Measurements from ENCODE around the gene DCAF12. TPM values are rescaled to one million over a fixed set of nuclear protein-coding genes. Genes with fewer than 3 reads are reported as not detected.

DCAF12 gene
- total RNA-seq, 1 donor from 2014 or later, result 17.6 TPM

- intact Hi-C loops (cut with DNase I), result no loop called here
- DNase-seq (ENCODE audit: missing footprints), result no peak
- no peak for ATAC-seq
These were observed 5.1 kb upstream of the DCAF12 start for GRCh38 chr9:34131571-34131970.

DNA sequence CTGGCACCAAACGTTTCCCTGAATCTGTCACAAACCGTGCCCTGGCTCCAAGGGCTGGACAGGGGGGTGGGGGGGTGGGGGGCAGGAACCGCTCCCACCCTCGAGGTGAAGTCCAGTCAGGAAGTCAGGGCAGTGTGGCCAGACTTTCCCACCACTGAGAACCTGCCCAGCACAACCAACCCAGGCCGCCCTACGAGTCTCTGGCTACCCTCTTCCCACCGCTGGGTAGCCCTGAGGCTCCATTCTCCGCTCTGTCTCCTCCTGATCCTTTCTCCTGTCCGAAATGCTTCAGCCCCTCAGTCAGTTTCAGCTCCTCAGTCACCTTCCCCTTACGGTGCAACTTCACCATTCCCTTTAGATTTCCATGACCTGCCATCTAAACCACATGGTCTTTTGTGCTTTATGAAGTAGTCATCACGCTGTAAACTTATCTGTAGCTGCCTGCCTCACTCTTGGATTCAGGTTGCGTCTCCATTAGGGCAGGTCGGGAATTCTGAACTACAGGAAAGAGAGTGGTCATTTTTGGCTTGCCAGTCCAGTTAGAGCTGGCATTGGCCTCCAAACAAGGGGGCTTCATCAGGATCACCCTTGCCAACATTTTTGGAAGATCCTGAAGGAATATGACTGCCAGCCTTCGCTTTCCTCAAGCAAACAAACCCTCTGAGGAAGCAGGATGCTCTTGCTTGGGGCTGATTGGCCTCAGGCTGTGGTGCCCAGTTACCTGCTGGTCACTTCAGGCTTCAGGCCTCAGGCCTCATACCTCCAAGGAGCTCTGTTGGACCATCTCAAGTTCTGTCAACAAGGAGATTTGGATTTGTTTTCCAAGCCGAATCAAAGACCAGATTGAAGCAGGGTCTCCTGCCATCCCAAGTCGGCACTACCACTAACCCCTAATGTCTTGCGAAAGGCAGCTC lies 794 bp upstream of the DCAF12 start:
- peak; percentile 11 for ATAC-seq
- intact Hi-C loops (cut with DNase I), result loop anchor here (5.0 to 10.0 kb wide), 3 partner anchors 75 to 488 kb away; partner anchors contain the start of gene RPP25L
- no peak for DNase-seq (ENCODE audit: missing footprints)

DNA sequence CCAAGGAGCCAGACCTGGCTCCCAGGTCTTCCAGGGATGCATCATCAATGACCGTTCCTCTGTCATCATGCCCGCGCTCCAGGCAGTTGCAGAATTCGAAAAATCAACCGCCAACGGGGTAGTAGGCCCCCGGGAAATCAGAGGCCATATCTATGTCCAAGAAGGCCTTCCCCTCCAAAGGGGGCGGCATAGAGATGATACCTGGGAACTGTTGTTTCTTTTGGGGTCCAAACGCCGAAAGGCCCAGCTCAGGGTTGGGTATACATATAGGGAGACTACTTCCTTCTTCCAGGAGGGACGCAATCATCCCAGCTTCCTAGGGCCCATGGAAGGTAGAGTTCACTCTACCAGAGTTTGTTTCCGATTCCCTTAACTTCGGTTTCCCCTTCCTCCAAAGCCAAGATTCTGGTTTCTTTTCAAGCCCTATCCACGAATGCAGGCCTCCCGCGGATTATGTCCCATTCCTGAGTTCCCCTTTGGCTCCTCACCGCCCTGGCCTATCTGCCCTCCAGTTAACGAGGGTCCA lies 754 bp downstream of the DCAF12 start:
- intact Hi-C loops (cut with DNase I), result loop anchor here (5.0 to 10.0 kb wide), 3 partner anchors 73 to 489 kb away; partner anchors contain the start of gene RPP25L
- ATAC-seq, result no peak

GRCh38 chr9:34124926-34125325 lies 1.6 kb downstream of the DCAF12 start:
- ATAC-seq (no peak), DNase-seq (ENCODE audit: missing footprints) (no peak)
- intact Hi-C loops (cut with DNase I), result loop anchor here (5.0 to 10.0 kb wide), 3 partner anchors 73 to 490 kb away; partner anchors contain the start of gene RPP25L

More for the DNA sequence above, 754 bp downstream of the DCAF12 start:
- DNase-seq (ENCODE audit: missing footprints), result no peak

- intact Hi-C loops (cut with DNase I), result loop anchor here (10.0 kb wide), 1 partner anchor 491 kb away; the partner anchor contains the start of gene RPP25L
- no peak for ATAC-seq
- no peak for DNase-seq (ENCODE audit: missing footprints)
These were observed 2.4 kb downstream of the DCAF12 start for GRCh38 chr9:34124099-34124498.

- DNase-seq (ENCODE audit: missing footprints) (no peak), ATAC-seq (no peak)
- intact Hi-C loops (cut with DNase I), result loop anchor here (2.0 to 10.0 kb wide), 2 partner anchors 55 to 491 kb away; partner anchors contain the start of genes RPP25L and UBAP1
These were observed 2.8 kb downstream of the DCAF12 start for GRCh38 chr9:34123682-34124081.

DNA sequence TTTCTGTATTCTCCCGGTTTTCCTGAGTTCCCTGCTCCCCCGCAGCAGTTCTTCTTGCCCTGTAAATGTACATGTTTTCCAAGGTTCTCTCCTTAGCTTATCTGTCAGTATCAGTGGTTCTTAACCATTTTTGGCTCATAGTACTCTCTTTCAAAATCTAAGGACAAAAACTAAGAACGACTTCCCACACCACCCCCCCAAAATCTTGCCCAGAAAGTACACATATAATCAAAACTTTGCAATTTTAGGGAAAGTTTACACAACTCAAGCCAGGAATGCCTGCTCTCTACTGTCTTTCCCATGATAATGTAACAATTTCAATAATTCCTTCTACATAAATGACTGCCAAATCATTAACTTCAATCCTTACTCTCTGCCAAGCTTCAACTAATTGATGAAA lies 4.5 kb downstream of the DCAF12 start:
- DNase-seq (ENCODE audit: missing footprints) (no peak), ATAC-seq (no peak)
- intact Hi-C loops (cut with DNase I), result loop anchor here (2.0 to 10.0 kb wide), 2 partner anchors 57 to 493 kb away; partner anchors contain the start of genes RPP25L and UBAP1

DNA sequence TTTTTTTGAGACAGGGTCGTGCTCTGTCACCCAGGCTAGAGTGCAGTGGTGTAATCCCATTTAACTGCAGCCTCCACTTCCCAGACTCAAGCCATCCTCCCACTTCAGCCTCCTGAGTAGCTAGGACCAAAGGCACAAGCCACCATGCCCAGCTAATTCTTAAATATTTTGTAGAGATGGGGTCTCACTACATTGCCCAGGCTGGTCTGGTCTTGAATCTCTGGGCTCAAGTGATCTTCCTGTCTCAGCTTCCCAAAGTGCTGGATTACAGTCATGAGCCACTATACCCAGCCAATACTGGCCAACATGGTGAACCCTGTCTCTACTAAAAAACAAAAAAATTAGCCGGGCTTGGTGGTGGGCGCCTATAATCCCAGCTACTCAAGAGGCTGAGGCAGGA lies 6.8 kb downstream of the DCAF12 start:
- intact Hi-C loops (cut with DNase I), result loop anchor here (10.0 kb wide), 1 partner anchor 495 kb away; the partner anchor contains the start of gene RPP25L
- ATAC-seq (no peak), DNase-seq (ENCODE audit: missing footprints) (no peak)

DNA sequence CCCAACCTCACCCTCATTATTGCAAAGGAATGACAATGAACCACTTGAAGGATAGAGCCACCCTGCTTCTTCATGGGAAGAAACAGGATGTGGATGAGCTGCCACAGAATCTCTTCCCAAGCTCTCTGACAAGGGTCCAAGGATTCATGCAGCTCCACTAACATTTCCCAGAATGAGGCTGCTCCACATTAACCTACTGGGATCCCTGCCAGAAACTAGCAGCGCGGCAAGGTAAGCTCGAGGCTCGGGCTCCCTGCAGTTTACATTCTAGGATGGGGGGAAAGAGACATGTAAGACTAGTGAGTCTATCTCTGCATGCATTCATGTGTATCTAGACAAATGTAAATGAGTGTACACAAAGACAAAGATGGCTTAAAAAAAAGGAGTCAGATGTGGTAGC lies 12.1 kb downstream of the DCAF12 start:
- no peak for DNase-seq (ENCODE audit: missing footprints)
- ATAC-seq, result no peak
- intact Hi-C loops (cut with DNase I), result no loop called here

GRCh38 chr9:34106110-34106509 lies 20.4 kb downstream of the DCAF12 start:
- intact Hi-C loops (cut with DNase I), result no loop called here
- DNase-seq (ENCODE audit: missing footprints) (no peak), ATAC-seq (no peak)

- ATAC-seq (no peak), DNase-seq (ENCODE audit: missing footprints) (no peak)
- intact Hi-C loops (cut with DNase I), result no loop called here
These were observed 23.7 kb downstream of the DCAF12 start for GRCh38 chr9:34102796-34103195.

DNA sequence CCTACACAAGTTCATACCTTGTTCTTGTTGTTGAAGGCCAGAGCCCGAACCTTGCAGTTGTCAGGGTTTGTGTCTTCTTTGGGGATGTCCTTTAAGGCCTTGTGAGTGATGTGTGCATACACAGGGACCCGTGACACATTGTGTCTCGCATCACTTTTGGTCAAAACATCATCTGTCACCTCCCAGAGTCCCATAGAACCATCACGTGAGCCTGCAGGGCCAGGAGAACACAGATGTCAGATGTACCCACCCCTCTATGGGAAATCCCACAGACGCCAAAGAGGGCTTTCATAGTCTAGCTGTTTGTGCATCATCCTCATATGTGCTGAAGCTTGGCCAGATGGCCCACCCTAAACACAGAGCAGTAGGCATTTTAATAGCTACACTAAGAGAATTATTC lies 28.2 kb downstream of the DCAF12 start:
- no peak for ATAC-seq
- DNase-seq (ENCODE audit: missing footprints), result no peak
- intact Hi-C loops (cut with DNase I), result no loop called here

- DNase-seq (ENCODE audit: missing footprints) (no peak), ATAC-seq (no peak)
- intact Hi-C loops (cut with DNase I), result no loop called here
These were observed 28.6 kb downstream of the DCAF12 start for GRCh38 chr9:34097865-34098264.

DNA sequence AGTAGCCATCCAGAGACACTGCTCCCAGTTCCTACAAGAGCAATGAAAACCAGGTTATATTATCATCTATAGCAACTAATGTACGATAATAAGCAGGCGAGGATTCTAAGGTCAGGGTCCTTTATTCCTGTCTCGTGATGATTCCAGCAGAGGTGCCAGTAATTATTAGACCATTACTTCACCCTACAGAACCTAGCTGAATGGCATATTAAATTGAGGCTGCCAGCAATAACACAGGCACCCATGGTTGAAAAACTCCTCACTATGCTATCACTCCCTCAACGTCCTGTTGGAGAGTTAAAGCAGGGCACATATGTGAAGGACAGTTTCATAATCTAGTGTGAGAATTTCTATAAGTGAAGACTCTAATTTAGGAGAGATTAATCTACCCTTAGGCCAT lies 29.7 kb downstream of the DCAF12 start:
- intact Hi-C loops (cut with DNase I), result no loop called here
- no peak for ATAC-seq

GRCh38 chr9:34093578-34093977 lies 32.9 kb downstream of the DCAF12 start:
- ATAC-seq, result no peak
- no peak for DNase-seq (ENCODE audit: missing footprints)
- intact Hi-C loops (cut with DNase I), result no loop called here

More for the DNA sequence above, 29.7 kb downstream of the DCAF12 start:
- no peak for DNase-seq (ENCODE audit: missing footprints)

- intact Hi-C loops (cut with DNase I), result no loop called here
- DNase-seq (ENCODE audit: missing footprints), result no peak
- ATAC-seq, result no peak
These were observed 37.2 kb downstream of the DCAF12 start for GRCh38 chr9:34089311-34089710.

GRCh38 chr9:34087370-34087769 lies 39.1 kb downstream of the DCAF12 start:
- ATAC-seq (no peak), DNase-seq (ENCODE audit: missing footprints) (no peak)
- intact Hi-C loops (cut with DNase I), result no loop called here

DNA sequence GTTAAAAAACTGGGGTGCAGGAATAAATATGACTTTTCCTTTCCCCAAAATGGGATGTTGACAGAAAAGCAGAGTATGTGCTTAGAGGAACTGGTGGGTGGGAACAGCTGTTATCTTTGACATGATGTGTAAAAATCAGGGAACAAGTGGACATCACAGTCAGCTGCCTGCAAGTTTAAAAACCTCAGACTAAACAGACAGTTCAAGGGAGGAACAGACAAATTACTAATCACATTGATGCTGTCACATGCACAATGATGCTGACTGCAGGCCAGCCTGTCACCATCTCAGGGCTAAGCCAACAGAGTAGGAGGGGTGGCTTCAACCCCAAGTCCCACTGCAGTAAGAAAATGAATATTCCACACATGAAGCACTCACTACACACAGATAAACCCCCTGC lies 39.6 kb downstream of the DCAF12 start:
- ATAC-seq, result no peak
- DNase-seq (ENCODE audit: missing footprints), result no peak
- intact Hi-C loops (cut with DNase I), result no loop called here

DNA sequence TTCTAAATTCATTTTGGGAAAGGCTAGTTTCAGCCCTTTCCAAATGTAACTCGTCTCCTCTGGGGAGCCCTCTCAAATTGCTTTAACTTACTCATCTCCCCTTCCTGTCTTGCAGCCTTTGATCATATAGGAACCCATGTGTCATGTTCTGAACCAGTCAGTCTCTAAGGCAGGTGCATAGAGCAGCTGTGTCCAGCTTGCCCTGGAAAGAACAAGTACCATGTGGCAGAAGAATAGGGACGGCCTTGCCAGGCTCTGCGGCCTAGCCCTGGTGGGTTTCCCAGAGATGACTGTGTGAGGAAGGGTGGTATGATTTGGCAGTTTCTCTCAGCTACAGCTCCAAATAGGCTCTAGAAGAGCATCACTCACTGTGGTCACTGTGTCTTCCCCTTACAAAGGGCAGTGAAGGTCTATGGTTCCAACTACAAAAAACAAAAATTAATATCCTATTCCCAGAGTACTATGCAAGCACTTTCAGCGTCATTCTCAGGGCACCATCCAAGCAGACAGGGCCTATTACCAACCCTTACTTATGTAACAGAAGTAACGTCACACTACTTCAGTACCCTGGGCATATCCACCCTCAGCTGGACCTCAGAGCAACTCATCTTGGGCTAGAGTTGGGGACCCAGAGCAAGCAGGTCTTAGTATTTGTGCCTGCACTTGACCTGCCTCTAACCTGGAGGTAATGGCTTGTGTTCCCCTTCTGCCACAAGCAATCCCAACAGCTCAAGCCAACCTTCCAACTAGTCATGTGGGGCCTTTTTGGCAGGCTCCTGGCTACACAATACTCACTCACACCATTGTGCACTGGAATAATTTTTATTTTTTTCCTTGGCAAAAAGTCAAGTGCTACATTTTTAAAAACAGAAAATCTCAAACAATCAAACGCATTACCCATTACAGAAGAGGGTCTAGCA lies 40.7 kb downstream of the DCAF12 start:
- intact Hi-C loops (cut with DNase I), result no loop called here
- DNase-seq (ENCODE audit: missing footprints) (no peak), ATAC-seq (no peak)
